A673 (cell line): ENCODE measurements around the gene ARHGAP32.

Experiments used
- CTCF ChIP-seq: fragments of 300-800, 200-600 bp; sonication (generic); conservative IDR thresholded peaks from 2 replicates; pipeline ENCODE4 v1.5.1; 2017; ENCODE audit warnings: low read depth, mild to moderate bottlenecking, antibody characterized with exemption, low read length, moderate library complexity, mixed read lengths
- EZH2 ChIP-seq: fragments of 200-600 bp; sonication (generic); IDR thresholded peaks from 2 replicates; pipeline ENCODE4 v1.6.1; 2017; ENCODE audit warnings: borderline replicate concordance, low read depth, mild to moderate bottlenecking, mixed read lengths, antibody characterized with exemption, low read length; ENCODE audit not compliant: poor library complexity, severe bottlenecking

- TF ChIP-seq CTCF (no peak), EZH2 (no peak)
Observed at GRCh38 chr11:129048911-129049310, 143.2 kb downstream of the ARHGAP32 start.
